Body of pancreas (tissue), 4 donors: ENCODE results near the gene ETS1.

Experiments used
- POLR2A ChIP-seq, 3 donors: fragments of 450-650 bp; IDR thresholded peaks; one replicate each; pipeline ENCODE4 v1.6.1; 2016; ENCODE audit warnings: antibody characterized with exemption in 3 of 3, mild to moderate bottlenecking in 2 of 3
- TF ChIP-seq, protein P1 (sequence below), 7 experiments: fragments of 450-650 bp in 4 of 7; fragments of 200-600 bp in 3 of 7; sonication (generic) in 3 of 7; IDR thresholded peaks; one replicate each; pipeline ENCODE4 v1.5.1; 2016 to 2019; ENCODE audit warnings: antibody characterized with exemption in 7 of 7

- TF ChIP-seq, protein P1, sequence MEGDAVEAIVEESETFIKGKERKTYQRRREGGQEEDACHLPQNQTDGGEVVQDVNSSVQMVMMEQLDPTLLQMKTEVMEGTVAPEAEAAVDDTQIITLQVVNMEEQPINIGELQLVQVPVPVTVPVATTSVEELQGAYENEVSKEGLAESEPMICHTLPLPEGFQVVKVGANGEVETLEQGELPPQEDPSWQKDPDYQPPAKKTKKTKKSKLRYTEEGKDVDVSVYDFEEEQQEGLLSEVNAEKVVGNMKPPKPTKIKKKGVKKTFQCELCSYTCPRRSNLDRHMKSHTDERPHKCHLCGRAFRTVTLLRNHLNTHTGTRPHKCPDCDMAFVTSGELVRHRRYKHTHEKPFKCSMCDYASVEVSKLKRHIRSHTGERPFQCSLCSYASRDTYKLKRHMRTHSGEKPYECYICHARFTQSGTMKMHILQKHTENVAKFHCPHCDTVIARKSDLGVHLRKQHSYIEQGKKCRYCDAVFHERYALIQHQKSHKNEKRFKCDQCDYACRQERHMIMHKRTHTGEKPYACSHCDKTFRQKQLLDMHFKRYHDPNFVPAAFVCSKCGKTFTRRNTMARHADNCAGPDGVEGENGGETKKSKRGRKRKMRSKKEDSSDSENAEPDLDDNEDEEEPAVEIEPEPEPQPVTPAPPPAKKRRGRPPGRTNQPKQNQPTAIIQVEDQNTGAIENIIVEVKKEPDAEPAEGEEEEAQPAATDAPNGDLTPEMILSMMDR (IDR thresholded peaks at IDR 0.05), result no peak
- TF ChIP-seq POLR2A (IDR thresholded peaks at IDR 0.05), result no peak
These were observed 124.0 kb downstream of the ETS1 start for GRCh38 chr11:128463371-128463829.
